Bronchial epithelial cell (primary cell): Measurements from ENCODE around the gene OR51A2. TPM values are rescaled to one million over a fixed set of nuclear protein-coding genes. Genes with fewer than 3 reads are reported as not detected.

ENCODE experiments used
- DNase-seq: peaks from one replicate; pipeline ENCODE4 v3.0.0-alpha.2; 2010; ENCODE audit warnings: low read depth
- FAIRE-seq: peaks from 2 replicates; lab custom pipeline; 2011; peaks lifted over from hg19 to GRCh38; lab: Jason Lieb, UNC
- H3K27me3 ChIP-seq: 2 replicates; pipeline ENCODE4 v1.5.1; 2011; ENCODE audit warnings: low read length; ENCODE audit not compliant: control insufficient read depth, insufficient read depth
- H3K36me3 ChIP-seq: 2 replicates; pipeline ENCODE4 v1.5.1; 2011; ENCODE audit warnings: low read length; ENCODE audit not compliant: control insufficient read depth, insufficient read depth
- H3K4me3 ChIP-seq: 2 replicates; pipeline ENCODE4 v1.5.1; 2011; ENCODE audit warnings: mild to moderate bottlenecking, low read depth, low read length, control low read depth
- total RNA-seq: library from RNA; depleted of rRNA; stranded (reverse); fragments of >200 nt; gene quantifications from 2 replicates; pipeline ENCODE4 v1.2.1, GENCODE V29; 2014
- TF ChIP-seq, protein P1 (sequence below): IDR thresholded peaks from 2 replicates; pipeline ENCODE4 v1.5.1; 2011; ENCODE audit warnings: mild to moderate bottlenecking, moderate library complexity, low read length, control low read depth, inconsistent platforms; ENCODE audit not compliant: insufficient read depth, severe bottlenecking

Gene OR51A2
- total RNA-seq, 1 donor from 2014 or later, result not detected

DNA sequence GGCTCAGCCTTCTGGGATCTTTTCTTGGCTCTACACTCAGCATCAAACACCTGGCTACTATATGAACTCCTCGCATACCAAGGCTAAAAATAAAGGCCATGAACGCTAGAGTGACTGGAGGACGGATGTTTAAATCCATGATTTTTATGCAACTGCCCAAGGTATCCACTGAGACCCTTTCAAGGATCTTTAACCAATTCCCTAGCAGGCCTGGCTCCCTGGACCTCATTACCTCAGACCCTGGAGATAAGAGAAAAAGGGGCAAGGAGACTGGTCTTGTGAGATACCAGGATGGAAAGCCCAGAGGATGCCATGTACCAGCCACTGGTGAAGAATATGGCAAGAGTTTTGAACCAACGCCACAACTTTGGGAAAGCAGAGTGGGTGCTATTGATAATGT is 36.3 kb downstream of the OR51A2 start, which contains the start of gene OR51G2:
Gene OR51G2, minus strand, starts transcription at position 101 of the 400 bp plus-strand sequence. CDS start 3,687 bp downstream, outside the sequence.
- Histone ChIP-seq H3K4me3 (no peak within 1 kb of the TSS), H3K27me3 (no peaks in the 10 kb centered on the region), H3K36me3 (no peaks in the 10 kb centered on the region)
- TF ChIP-seq, protein P1, sequence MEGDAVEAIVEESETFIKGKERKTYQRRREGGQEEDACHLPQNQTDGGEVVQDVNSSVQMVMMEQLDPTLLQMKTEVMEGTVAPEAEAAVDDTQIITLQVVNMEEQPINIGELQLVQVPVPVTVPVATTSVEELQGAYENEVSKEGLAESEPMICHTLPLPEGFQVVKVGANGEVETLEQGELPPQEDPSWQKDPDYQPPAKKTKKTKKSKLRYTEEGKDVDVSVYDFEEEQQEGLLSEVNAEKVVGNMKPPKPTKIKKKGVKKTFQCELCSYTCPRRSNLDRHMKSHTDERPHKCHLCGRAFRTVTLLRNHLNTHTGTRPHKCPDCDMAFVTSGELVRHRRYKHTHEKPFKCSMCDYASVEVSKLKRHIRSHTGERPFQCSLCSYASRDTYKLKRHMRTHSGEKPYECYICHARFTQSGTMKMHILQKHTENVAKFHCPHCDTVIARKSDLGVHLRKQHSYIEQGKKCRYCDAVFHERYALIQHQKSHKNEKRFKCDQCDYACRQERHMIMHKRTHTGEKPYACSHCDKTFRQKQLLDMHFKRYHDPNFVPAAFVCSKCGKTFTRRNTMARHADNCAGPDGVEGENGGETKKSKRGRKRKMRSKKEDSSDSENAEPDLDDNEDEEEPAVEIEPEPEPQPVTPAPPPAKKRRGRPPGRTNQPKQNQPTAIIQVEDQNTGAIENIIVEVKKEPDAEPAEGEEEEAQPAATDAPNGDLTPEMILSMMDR, result no peak
- FAIRE-seq (no peak), DNase-seq (no peak)

DNA sequence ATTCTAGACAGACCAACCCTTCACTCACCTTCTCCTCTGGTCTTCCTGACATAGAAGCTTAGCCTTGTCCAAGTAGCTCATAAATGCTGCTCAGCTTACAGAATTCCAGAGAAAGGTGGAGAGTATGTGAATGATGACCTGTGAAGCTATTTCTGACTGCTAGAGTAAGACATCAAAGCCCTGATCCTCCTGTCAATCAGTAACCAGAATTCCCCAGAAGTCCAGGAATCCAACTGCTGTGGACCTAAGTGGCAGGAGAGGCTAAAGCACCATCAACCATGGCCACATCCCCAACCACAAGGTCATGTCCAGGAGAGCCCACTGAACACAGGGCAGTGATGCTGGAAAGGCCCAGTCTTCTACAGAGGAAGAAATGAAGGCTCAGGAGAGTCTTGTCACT is 38.9 kb downstream of the OR51A2 start:
- no peaks in the 10 kb centered on the region for H3K36me3 ChIP-seq
- H3K4me3 ChIP-seq, result no peak overlapping the region
- no peaks in the 10 kb centered on the region for H3K27me3 ChIP-seq
- DNase-seq (no peak), FAIRE-seq (peak; percentile 79)
- TF ChIP-seq, protein P1, result no peak

Other genes with a start within 250 kb of the OR51A2 start
- gene OR51F1, start 185.8 kb downstream of the OR51A2 start, total RNA-seq, result not detected in 2 replicates
- not detected in 2 replicates for gene OR52R1, start 151.3 kb downstream of the OR51A2 start, total RNA-seq
- gene OR51F2, start 134.4 kb downstream of the OR51A2 start, total RNA-seq, result not detected in 2 replicates
- not detected in 2 replicates for gene OR51S1, start 106.5 kb downstream of the OR51A2 start, total RNA-seq
- gene OR51T1, start 73.8 kb downstream of the OR51A2 start, total RNA-seq, result not detected in 2 replicates
- not detected in 2 replicates for gene OR51A7, start 51.9 kb downstream of the OR51A2 start, total RNA-seq
- not detected in 2 replicates for gene OR51G2, start 36.4 kb downstream of the OR51A2 start, total RNA-seq
- gene OR51G1, start 31.4 kb downstream of the OR51A2 start, total RNA-seq, result not detected in 2 replicates
- gene OR51A4, start 8.1 kb downstream of the OR51A2 start, total RNA-seq, result not detected in 2 replicates
- gene OR51L1, start 39.1 kb upstream of the OR51A2 start, total RNA-seq, result not detected in 2 replicates
- gene OR52J3, start 90.8 kb upstream of the OR51A2 start, total RNA-seq, result not detected in 2 replicates
- gene OR52E2, start 103.9 kb upstream of the OR51A2 start, total RNA-seq, result not detected in 2 replicates
- not detected in 2 replicates for gene OR52E1, start 113.9 kb upstream of the OR51A2 start, total RNA-seq
- not detected in 2 replicates for gene OR52A5, start 182.6 kb upstream of the OR51A2 start, total RNA-seq
- gene OR52A1, start 199.0 kb upstream of the OR51A2 start, total RNA-seq, result not detected in 2 replicates
- gene OR51V1, start 245.0 kb upstream of the OR51A2 start, total RNA-seq, result not detected in 2 replicates